Activated naive CD4-positive, alpha-beta T cell treated with anti-CD3 and anti-CD28 coated beads for 36 hours (primary cell): ENCODE data around the gene EMC10. TPM values are rescaled to one million over a fixed set of nuclear protein-coding genes. Genes with fewer than 3 reads are reported as not detected.
A peak's percentile ranks its signal among the peaks of the same experiment; 100 is the strongest.

Experiments
- CTCF ChIA-PET: fragments of 350-600 bp; sonication (Branson Sonifier 250); formaldehyde crosslinking; loops from one replicate; lab custom pipeline; 2021; ENCODE audit warnings: antibody characterized with exemption; lab: Charles Lee
- DNase-seq: peaks from one replicate; pipeline ENCODE4 v3.0.0-alpha.2; 2020
- H3K27ac Mint-ChIP-seq: one replicate; pipeline ENCODE4 v1.8.0; 2021; ENCODE audit warnings: mild to moderate bottlenecking, mixed read lengths
- H3K27me3 Mint-ChIP-seq: one replicate; pipeline ENCODE4 v1.8.0; 2021; ENCODE audit warnings: low read depth, mixed read lengths
- H3K36me3 Mint-ChIP-seq: one replicate; pipeline ENCODE4 v1.8.0; 2021; ENCODE audit warnings: low read depth, mixed read lengths
- H3K4me1 Mint-ChIP-seq: one replicate; pipeline ENCODE4 v1.8.0; 2021; ENCODE audit warnings: low read depth, mixed read lengths
- H3K4me3 Mint-ChIP-seq: one replicate; pipeline ENCODE4 v1.8.0; 2021; ENCODE audit warnings: mild to moderate bottlenecking, moderate library complexity, mixed read lengths
- H3K9me3 Mint-ChIP-seq: one replicate; pipeline ENCODE4 v1.8.0; 2021; ENCODE audit warnings: mixed read lengths
- intact Hi-C: fragments of 100-400 bp; cut with micrococcal nuclease; formaldehyde crosslinking; loops from one replicate; pipeline ENCODE4 v1.15.1; 2023
- total RNA-seq, 2 experiments: library from RNA; stranded (reverse); gene quantifications; one replicate each; pipeline ENCODE4 v1.2.3, GENCODE V29; 2021

Gene EMC10
- total RNA-seq, 2 experiments from 2014 or later: 28.4 to 29.2 TPM

DNA sequence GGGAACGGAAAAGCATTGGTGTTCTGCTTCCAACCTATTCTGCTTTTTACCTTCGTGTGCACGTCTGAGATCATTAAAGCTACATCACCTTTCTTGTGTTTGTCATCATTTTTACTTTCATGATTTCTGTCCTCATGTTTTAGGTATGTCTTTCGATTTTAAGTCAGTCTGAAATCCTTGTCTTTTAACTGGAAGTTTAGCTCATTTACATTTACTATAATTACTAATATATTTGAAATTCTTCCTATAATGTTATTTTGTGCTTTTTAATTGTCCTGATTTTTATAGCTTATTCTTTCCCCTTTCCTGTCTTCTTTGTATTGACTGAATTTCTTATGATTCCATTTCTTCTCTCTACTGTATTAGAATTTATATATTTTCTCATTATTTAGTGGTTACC, 56.6 kb downstream of the EMC10 start:
- CTCF ChIA-PET: interaction anchor here (0.6 to 1.2 kb wide), 2 partner anchors 21 to 389 kb away, joined by 3 to 4 read pairs; no protein-coding TSS in a partner anchor
- Mint-ChIP-seq H3K4me3 (no peak overlapping the region), H3K27me3 (peaks cover 29% of the 10 kb centered on the region), H3K4me1 (peaks cover 5% of the 10 kb centered on the region), H3K36me3 (peaks cover 2% of the 10 kb centered on the region), H3K27ac (no peak overlapping the region), H3K9me3 (peaks cover 11% of the 10 kb centered on the region)
- intact Hi-C loops: no loop called here
- DNase-seq: no peak

DNA sequence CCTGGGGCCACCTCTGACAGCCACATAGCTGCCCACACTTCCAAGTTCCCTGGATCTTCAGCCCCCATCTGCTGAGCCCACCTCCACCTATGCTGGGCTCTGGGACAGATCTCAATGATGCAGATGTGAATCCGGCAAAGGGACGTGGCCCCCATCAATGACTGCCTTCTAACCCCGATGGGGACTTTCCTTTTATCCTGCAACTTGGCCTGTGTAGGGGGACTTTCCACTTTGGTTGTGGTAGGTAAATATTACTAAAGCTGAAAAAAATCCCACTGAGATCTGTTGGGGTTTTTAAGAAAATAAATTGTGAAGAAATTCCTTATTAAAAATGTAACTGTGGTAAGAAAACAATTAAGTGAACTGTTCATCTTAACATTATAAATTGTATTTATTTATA, 58.2 kb downstream of the EMC10 start:
- CTCF ChIA-PET: interaction anchor here (0.6 kb wide), 1 partner anchor 47 kb away, joined by 3 read pairs; no protein-coding TSS in a partner anchor
- Mint-ChIP-seq H3K27me3 (peaks cover 28% of the 10 kb centered on the region), H3K4me1 (peaks cover 5% of the 10 kb centered on the region), H3K9me3 (peaks cover 11% of the 10 kb centered on the region), H3K27ac (no peak overlapping the region), H3K36me3 (peaks cover 2% of the 10 kb centered on the region), H3K4me3 (no peak overlapping the region)
- DNase-seq: no peak
- intact Hi-C loops: no loop called here

DNA sequence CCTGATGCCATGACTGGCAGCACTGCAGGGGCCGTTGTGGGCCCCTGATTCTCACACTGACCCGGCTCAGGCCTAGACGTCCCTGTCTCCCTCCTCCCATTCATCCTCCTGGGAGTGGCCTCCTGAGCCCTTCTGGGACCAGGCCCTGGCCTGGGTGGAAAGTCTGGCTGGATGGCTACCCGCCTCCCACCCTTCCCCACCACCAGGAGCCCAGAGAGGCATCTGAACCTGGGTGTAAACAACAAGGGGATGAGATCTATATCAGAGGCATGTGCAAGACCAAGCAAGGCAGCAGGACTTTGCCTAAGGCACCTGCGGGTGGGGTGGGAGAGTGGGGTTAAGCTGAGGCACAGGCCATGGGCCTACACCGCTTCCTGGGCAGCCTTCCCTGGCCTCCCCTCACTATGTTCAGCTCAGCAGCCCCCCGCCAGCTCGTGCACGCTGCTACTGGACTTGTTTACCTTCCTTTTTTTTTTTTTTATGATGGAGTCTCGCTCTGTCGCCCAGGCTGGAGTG, 59.4 kb downstream of the EMC10 start:
- Mint-ChIP-seq H3K4me1 (peaks cover 5% of the 10 kb centered on the region), H3K4me3 (no peak overlapping the region), H3K36me3 (peaks cover 2% of the 10 kb centered on the region), H3K27ac (no peak overlapping the region), H3K27me3 (peaks cover 23% of the 10 kb centered on the region), H3K9me3 (peaks cover 11% of the 10 kb centered on the region)
- no peak for DNase-seq
- CTCF ChIA-PET: no interaction called here
- intact Hi-C loops: no loop called here

DNA sequence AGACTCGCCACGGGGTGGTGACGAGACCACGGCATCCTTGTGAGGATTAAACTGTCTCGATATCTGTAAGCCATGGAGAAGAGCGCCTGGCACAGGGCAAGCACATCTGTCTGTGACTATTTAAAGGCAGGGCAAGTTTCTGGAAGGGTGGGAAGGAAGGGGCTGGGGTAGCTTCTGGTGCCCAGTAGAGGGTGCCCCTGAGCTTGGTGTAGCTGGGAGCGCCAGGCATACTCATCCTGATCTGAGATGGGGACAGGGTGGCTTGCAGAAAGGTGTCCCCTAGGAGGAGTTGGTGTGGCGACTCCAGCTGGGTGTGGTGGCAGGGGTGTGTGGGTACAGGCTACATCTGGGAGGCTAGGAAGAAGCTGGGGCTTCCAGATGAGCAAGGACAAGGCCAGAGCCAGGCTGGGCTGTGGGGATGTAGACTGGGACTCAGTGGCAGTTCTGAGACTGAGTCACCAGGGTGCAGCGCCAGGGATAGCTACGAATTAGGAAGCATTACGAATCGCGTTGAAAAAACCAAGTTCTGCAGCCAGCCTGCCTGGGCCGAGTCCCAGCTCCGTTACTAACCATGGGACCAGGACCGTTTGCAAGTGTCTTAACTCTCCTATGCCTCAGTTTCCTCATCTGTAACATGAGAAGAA, 60.5 kb downstream of the EMC10 start:
- H3K27ac Mint-ChIP-seq: no peak overlapping the region
- H3K27me3 Mint-ChIP-seq: peaks cover 21% of the 10 kb centered on the region
- CTCF ChIA-PET: interaction anchor here (0.6 to 5.0 kb wide), 6 partner anchors 20 to 404 kb away, joined by 3 to 44 read pairs (median 4); no protein-coding TSS in a partner anchor
- intact Hi-C loops: loop anchor here (1.0 kb wide), 3 partner anchors 20 to 386 kb away; no protein-coding TSS in a partner anchor
- DNase-seq: no peak
- no peak overlapping the region for H3K4me3 Mint-ChIP-seq
- peaks cover 2% of the 10 kb centered on the region for H3K36me3 Mint-ChIP-seq
- H3K4me1 Mint-ChIP-seq: peaks cover 5% of the 10 kb centered on the region
- H3K9me3 Mint-ChIP-seq: peaks cover 11% of the 10 kb centered on the region

DNA sequence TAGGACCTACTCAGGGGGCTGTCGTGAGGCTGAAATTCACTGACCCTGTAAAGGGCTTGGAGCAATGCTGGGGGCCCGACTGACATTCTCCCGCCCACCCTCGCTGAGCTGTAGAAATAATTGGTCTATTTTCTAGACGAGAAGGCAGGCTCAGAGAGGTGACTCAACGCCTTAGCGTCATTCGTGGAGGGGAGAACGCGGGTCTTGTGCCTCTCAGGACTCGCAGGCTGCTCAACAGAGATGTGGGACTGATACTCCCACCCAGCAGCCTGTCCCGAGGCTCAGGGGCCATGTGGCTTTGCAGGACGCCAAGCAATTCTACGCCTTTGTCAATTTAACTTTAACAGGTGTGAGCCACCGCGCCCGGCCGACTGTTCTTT, 61.0 kb downstream of the EMC10 start:
- no peak overlapping the region for H3K27ac Mint-ChIP-seq
- H3K4me1 Mint-ChIP-seq: peaks cover 5% of the 10 kb centered on the region
- H3K27me3 Mint-ChIP-seq: peaks cover 19% of the 10 kb centered on the region
- peaks cover 2% of the 10 kb centered on the region for H3K36me3 Mint-ChIP-seq
- intact Hi-C loops: loop anchor here (1.0 kb wide), 3 partner anchors 19 to 385 kb away; no protein-coding TSS in a partner anchor
- no peak overlapping the region for H3K4me3 Mint-ChIP-seq
- H3K9me3 Mint-ChIP-seq: peaks cover 11% of the 10 kb centered on the region
- no peak for DNase-seq
- CTCF ChIA-PET: interaction anchor here (0.6 to 5.0 kb wide), 11 partner anchors 12 to 403 kb away, joined by 3 to 44 read pairs (median 4); no protein-coding TSS in a partner anchor

DNA sequence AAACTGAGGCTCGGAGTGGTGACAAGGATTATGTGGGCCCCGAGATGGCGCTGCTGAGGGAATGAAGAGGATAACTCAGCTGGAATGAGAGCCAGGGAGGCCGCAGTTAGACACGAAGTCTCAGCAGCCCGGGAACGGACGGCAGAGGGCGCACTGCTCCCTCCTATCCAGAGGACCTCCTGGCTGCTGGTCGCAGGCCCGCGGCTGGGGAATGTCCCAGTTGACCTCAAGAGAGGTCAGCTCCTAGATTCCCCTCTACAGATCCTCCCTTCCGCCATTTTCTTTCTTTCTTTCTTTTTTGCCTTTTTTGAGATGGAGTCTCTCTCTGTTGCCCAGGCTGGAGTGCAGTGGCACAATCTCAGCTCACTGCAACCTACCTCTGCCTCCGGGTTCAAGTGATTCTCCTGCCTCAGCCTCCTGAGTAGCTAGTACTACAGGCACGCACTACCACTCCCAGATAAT, 61.5 kb downstream of the EMC10 start:
- Mint-ChIP-seq H3K27ac (peak overlapping the region; percentile 61), H3K4me3 (no peak overlapping the region), H3K9me3 (peaks cover 8% of the 10 kb centered on the region), H3K36me3 (peaks cover 2% of the 10 kb centered on the region), H3K27me3 (peaks cover 15% of the 10 kb centered on the region), H3K4me1 (peaks cover 5% of the 10 kb centered on the region)
- CTCF ChIA-PET: interaction anchor here (0.8 to 5.0 kb wide), 12 partner anchors 11 to 384 kb away, joined by 3 to 44 read pairs (median 4); no protein-coding TSS in a partner anchor
- DNase-seq: peak; percentile 84
- intact Hi-C loops: loop anchor here (1.0 kb wide), 3 partner anchors 19 to 385 kb away; no protein-coding TSS in a partner anchor

Other genes with a start within 250 kb of the EMC10 start
- 1 to 10 TPM; 2.0 to 2.4 TPM for gene KCNC3, start 147.1 kb upstream of the EMC10 start, total RNA-seq
- gene NAPSA, start 110.9 kb upstream of the EMC10 start, total RNA-seq: 10 to 100 TPM; 40.2 to 41.0 TPM
- gene NR1H2, start 100.0 kb upstream of the EMC10 start, total RNA-seq: 10 to 100 TPM; 47.2 to 49.3 TPM
- gene POLD1, start 92.2 kb upstream of the EMC10 start, total RNA-seq: 100 to 1,000 TPM; 221 to 224 TPM
- gene SPIB, start 57.6 kb upstream of the EMC10 start, total RNA-seq: under 1 TPM; 0.36 to 0.47 TPM
- 1 to 10 TPM in 1 of 2 experiments, under 1 TPM in 1; 0.64 to 1.6 TPM for gene MYBPC2, start 43.6 kb upstream of the EMC10 start, total RNA-seq
- under 1 TPM in 1 of 2 experiments, not detected in 1; 0.57 TPM for gene GARIN5A, start 341 bp downstream of the EMC10 start, total RNA-seq
- 10 to 100 TPM; 17.2 to 17.9 TPM for gene JOSD2, start 34.7 kb downstream of the EMC10 start, total RNA-seq
- not detected for gene ASPDH, start 37.4 kb downstream of the EMC10 start, total RNA-seq
- gene LRRC4B, start 91.9 kb downstream of the EMC10 start, total RNA-seq: not detected
- not detected for gene SYT3, start 163.4 kb downstream of the EMC10 start, total RNA-seq
- 1 to 10 TPM; 1.5 to 1.7 TPM for gene C19orf81, start 172.9 kb downstream of the EMC10 start, total RNA-seq
- not detected for gene SHANK1, start 243.3 kb downstream of the EMC10 start, total RNA-seq
- gene CLEC11A, start 246.9 kb downstream of the EMC10 start, total RNA-seq: 1 to 10 TPM in 1 of 2 experiments, under 1 TPM in 1; 0.69 to 1.4 TPM